Right lung (tissue), 5 donors: ENCODE results near the gene SDK2. TPM values are rescaled to one million over a fixed set of nuclear protein-coding genes. Genes with fewer than 3 reads are reported as not detected.

Experiments used
- DNase-seq, 2 donors: peaks; one replicate each; pipeline ENCODE4 v3.0.0-alpha.2; 2013
- polyA plus RNA-seq, 5 donors: library from polyadenylated mRNA; unstranded; fragments of 120-200 nt; gene quantifications; one replicate each; pipeline versions ENCODE4 v1.2.1 to v1.2.3, GENCODE V29; 2013; ENCODE audit warnings: inconsistent platforms in 1 of 5, low replicate concordance in 1 of 5; ENCODE audit not compliant: insufficient read length in 5 of 5, insufficient read depth in 1 of 5

The SDK2 gene
- polyA plus RNA-seq, 5 donors = 4.7 to 12.0 (median 5.4) TPM

GRCh38 chr17:73394512-73395450 lies 249.5 kb downstream of the SDK2 start:
- DNase-seq = no peak

GRCh38 chr17:73393962-73394361 lies 250.3 kb downstream of the SDK2 start:
- DNase-seq = no peak

GRCh38 chr17:73393381-73393780 lies 250.9 kb downstream of the SDK2 start:
- DNase-seq = no peak

GRCh38 chr17:73391331-73392265 lies 252.6 kb downstream of the SDK2 start:
- DNase-seq = no peak

GRCh38 chr17:73390851-73391250 lies 253.4 kb downstream of the SDK2 start:
- no peak for DNase-seq

- DNase-seq = no peak
Measured at GRCh38 chr17:73390221-73390620, 254.0 kb downstream of the SDK2 start.

- no peak for DNase-seq
Measured at GRCh38 chr17:73389411-73389810, 254.8 kb downstream of the SDK2 start.

- no peak for DNase-seq
Measured at GRCh38 chr17:73388578-73388905, 255.7 kb downstream of the SDK2 start.

- DNase-seq = no peak
Measured at GRCh38 chr17:73387746-73388577, 256.3 kb downstream of the SDK2 start.

GRCh38 chr17:73386561-73386960 lies 257.7 kb downstream of the SDK2 start:
- no peak for DNase-seq

GRCh38 chr17:73384926-73385325 lies 259.3 kb downstream of the SDK2 start:
- no peak for DNase-seq

- no peak for DNase-seq
Measured at GRCh38 chr17:73380439-73381106, 263.7 kb downstream of the SDK2 start.

- peak in 1 of 2 donors; percentile 27 for DNase-seq
Measured at GRCh38 chr17:73379826-73380225, 264.4 kb downstream of the SDK2 start.

- no peak for DNase-seq
Measured at GRCh38 chr17:73378974-73379470, 265.2 kb downstream of the SDK2 start.

- DNase-seq = no peak
Measured at GRCh38 chr17:73376636-73377035, 267.6 kb downstream of the SDK2 start.

GRCh38 chr17:73376152-73376551 lies 268.1 kb downstream of the SDK2 start:
- no peak for DNase-seq

GRCh38 chr17:73371836-73372235 lies 272.4 kb downstream of the SDK2 start:
- no peak for DNase-seq

- DNase-seq = no peak
Measured at GRCh38 chr17:73371285-73371684, 273.0 kb downstream of the SDK2 start.

- DNase-seq = peak; percentile 70 to 82
Measured at GRCh38 chr17:73369817-73370490, 274.3 kb downstream of the SDK2 start.

GRCh38 chr17:73369111-73369521 lies 275.1 kb downstream of the SDK2 start:
- peak; percentile 35 to 39 for DNase-seq
